Gastrocnemius medialis (tissue), 4 donors: ENCODE results near the gene HES5. TPM values are rescaled to one million over a fixed set of nuclear protein-coding genes. Genes with fewer than 3 reads are reported as not detected.
"Not testable (repeated sequence)": the region's sequence is repeated elsewhere in the genome, so short reads cannot be mapped to it uniquely, and the experiment has no call there.

Experiments used
- ATAC-seq, 2 donors: fragments of 150-250 bp; one replicate each; pipeline ENCODE4 v1.9.1; 2016
- DNase-seq, 2 donors: peaks; one replicate each; pipeline ENCODE4 v3.0.0-alpha.2; 2019
- H3K27ac ChIP-seq, 4 donors: fragments of 200-600 bp; sonication (generic); 1 replicate in 1 of 4; 2 replicates in 3 of 4; pipeline ENCODE4 v1.5.1; 2016 to 2018; ENCODE audit warnings: mild to moderate bottlenecking in 2 of 4, moderate library complexity in 1 of 4
- H3K27me3 ChIP-seq, 3 donors: fragments of 200-600 bp; sonication (generic) in 2 of 3; 1 replicate in 1 of 3; 2 replicates in 2 of 3; pipeline versions ENCODE4 v1.5.1 to v1.6.0; 2016 to 2019; ENCODE audit warnings: mild to moderate bottlenecking in 1 of 3, moderate library complexity in 1 of 3
- H3K36me3 ChIP-seq, 2 donors: fragments of 200-600 bp; sonication (generic) in 1 of 2; one replicate each; pipeline ENCODE4 v1.5.1; 2017 to 2018
- H3K4me1 ChIP-seq, 2 donors: fragments of 200-600 bp; sonication (generic) in 1 of 2; one replicate each; pipeline ENCODE4 v1.5.1; 2016 to 2017; ENCODE audit warnings: mild to moderate bottlenecking in 2 of 2
- H3K4me3 ChIP-seq, 4 donors: fragments of 200-600 bp; sonication (generic) in 3 of 4; 1 replicate in 1 of 4; 2 replicates in 3 of 4; pipeline ENCODE4 v1.5.1; 2016 to 2019; ENCODE audit warnings: mild to moderate bottlenecking in 2 of 4
- H3K9me3 ChIP-seq, 3 donors: fragments of 200-600 bp; sonication (generic) in 2 of 3; 1 replicate in 1 of 3; 2 replicates in 2 of 3; pipeline ENCODE4 v1.5.1; 2016 to 2019
- CTCF ChIP-seq, 5 experiments: fragments of 450-650 bp in 3 of 5; fragments of 200-600 bp in 2 of 5; sonication (generic) in 2 of 5; IDR thresholded peaks in 4 of 5; conservative IDR thresholded peaks in 1 of 5; 1 replicate in 4 of 5; 2 replicates in 1 of 5; pipeline ENCODE4 v1.5.1; 2016 to 2019; ENCODE audit warnings: antibody characterized with exemption in 5 of 5, mild to moderate bottlenecking in 3 of 5, moderate library complexity in 3 of 5
- POLR2A ChIP-seq, 2 donors: fragments of 450-650 bp; IDR thresholded peaks; one replicate each; pipeline ENCODE4 v1.6.1; 2017; ENCODE audit warnings: antibody characterized with exemption in 2 of 2, mild to moderate bottlenecking in 2 of 2, moderate library complexity in 2 of 2
- in situ Hi-C, 4 donors: fragments of 200-750 bp; cut with MboI; loops; one replicate each; pipeline versions ENCODE4 v1.15.0 to v1.8.0; 2017; ENCODE audit warnings: low sequenced_read_pairs in 4 of 4
- intact Hi-C: fragments of 100-400 bp; cut with DNase I; formaldehyde crosslinking; loops from one replicate; pipeline ENCODE4 v1.15.1; 2023; ENCODE audit warnings: low total_unique reads
- total RNA-seq, 4 donors: library from RNA; depleted of rRNA; stranded (reverse); fragments of >200 nt; gene quantifications; one replicate each; pipeline versions ENCODE4 v1.1.0 to v1.2.3, GENCODE V29; 2016

The HES5 gene
- under 1 TPM in 1 of 4 donors, not detected in 3; 0.49 TPM for total RNA-seq

- ATAC-seq, result no peak
- peak within 1 kb of the TSS; percentile 85 to 95 (median 88) for H3K27ac ChIP-seq
- in situ Hi-C loops (loop anchor here in 1 of 4 donors (25.0 kb wide), 1 partner anchor 318 kb away; no protein-coding TSS in a partner anchor), intact Hi-C loops (loop anchor here (2.0 kb wide), 2 partner anchors 17 to 339 kb away; no protein-coding TSS in a partner anchor)
- TF ChIP-seq POLR2A (IDR thresholded peaks at IDR 0.05), result peak; percentile 28 to 38
- TF ChIP-seq CTCF (IDR thresholded peaks at IDR 0.05 in 4 of 5, conservative IDR thresholded peaks at IDR 0.05 in 1 of 5), result no peak
- no peaks in the 10 kb centered on the region for H3K36me3 ChIP-seq
- H3K4me3 ChIP-seq, result peak within 1 kb of the TSS; percentile 40 to 71 (median 43)
- H3K9me3 ChIP-seq, result no peaks in the 10 kb centered on the region
- DNase-seq, result no peak
- H3K27me3 ChIP-seq, result no peaks in the 10 kb centered on the region
- H3K4me1 ChIP-seq, result peaks cover 58 to 68% of the 10 kb centered on the region in 2 donors
Observed at GRCh38 chr1:2529784-2530512, at the start of gene HES5. Gene HES5, minus strand, starts transcription at chr1:2530263. Its CDS starts 99 bp downstream, at chr1:2530164.

- TF ChIP-seq CTCF (IDR thresholded peaks at IDR 0.05 in 4 of 5, conservative IDR thresholded peaks at IDR 0.05 in 1 of 5), result no peak
- no peak for TF ChIP-seq POLR2A (IDR thresholded peaks at IDR 0.05)
- no peak for DNase-seq
- ATAC-seq, result no peak
- Histone ChIP-seq H3K36me3 (no peaks in the 10 kb centered on the region), H3K4me1 (peaks cover 0 to 3% of the 10 kb centered on the region in 2 donors), H3K4me3 (no peak overlapping the region), H3K9me3 (no peaks in the 10 kb centered on the region), H3K27me3 (peaks cover 13 to 33% (median 24%) of the 10 kb centered on the region in 3 donors), H3K27ac (peak overlapping the region; percentile 57 to 81 (median 81))
- in situ Hi-C loops, result loop anchor here in 2 of 4 donors (25.0 kb wide), 1 partner anchor 391 kb away; the partner anchor contains the start of gene FAAP20 (in 2 of the 2)
- intact Hi-C loops, result no loop called here
Observed at GRCh38 chr1:2578758-2579118, 48.7 kb upstream of the HES5 start.

GRCh38 chr1:2577565-2578075 is 47.6 kb upstream of the HES5 start:
- H3K9me3 ChIP-seq, DNase-seq, H3K36me3 ChIP-seq, H3K4me1 ChIP-seq, intact Hi-C loops, ATAC-seq: not testable (repeated sequence)
- in situ Hi-C loops, result loop anchor here in 2 of 4 donors (25.0 kb wide), 1 partner anchor 390 kb away; the partner anchor contains the start of gene FAAP20 (in 2 of the 2)
- H3K4me3 ChIP-seq, result peak overlapping the region in 3 of 4 donors; percentile 23 to 40 (median 37)
- H3K27me3 ChIP-seq, result peaks cover 13 to 42% (median 24%) of the 10 kb centered on the region in 3 donors
- H3K27ac ChIP-seq, result peak overlapping the region; percentile 57 to 81 (median 81)

- peak in 1 of 2 donors; percentile 17 for ATAC-seq
- in situ Hi-C loops, result loop anchor here in 2 of 4 donors (25.0 kb wide), 1 partner anchor 389 kb away; the partner anchor contains the start of gene FAAP20 (in 2 of the 2)
Observed at GRCh38 chr1:2575801-2576663, 46.0 kb upstream of the HES5 start.

More at GRCh38 chr1:2575801-2576663, 46.0 kb upstream of the HES5 start:
- H3K27me3 ChIP-seq, result peaks cover 13 to 37% (median 16%) of the 10 kb centered on the region in 3 donors
- peaks cover 0 to 3% of the 10 kb centered on the region in 2 donors for H3K4me1 ChIP-seq
- H3K36me3 ChIP-seq, result no peaks in the 10 kb centered on the region
- no peak for DNase-seq
- H3K27ac ChIP-seq, result peak overlapping the region; percentile 47 to 70 (median 69)
- no peak overlapping the region for H3K4me3 ChIP-seq
- intact Hi-C loops, result no loop called here
- H3K9me3 ChIP-seq, result no peaks in the 10 kb centered on the region
- TF ChIP-seq CTCF (IDR thresholded peaks at IDR 0.05 in 4 of 5, conservative IDR thresholded peaks at IDR 0.05 in 1 of 5) (no peak), POLR2A (IDR thresholded peaks at IDR 0.05) (no peak)
